H1 (cell line): ENCODE results near the gene RPS19. TPM values are rescaled to one million over a fixed set of nuclear protein-coding genes. Genes with fewer than 3 reads are reported as not detected.

Experiments used
- CTCF ChIA-PET: fragments of 300-600 bp; sonication (Branson Sonifier 250); formaldehyde crosslinking; loops from one replicate; lab custom pipeline; 2021; ENCODE audit not compliant: partially characterized antibody; lab: Charles Lee
- POLR2A ChIA-PET: fragments of 300-600 bp; sonication (Branson Sonifier 250); formaldehyde crosslinking; loops from one replicate; lab custom pipeline; 2021; ENCODE audit warnings: inconsistent platforms; ENCODE audit not compliant: partially characterized antibody; lab: Charles Lee
- DNase-seq, 2 experiments: peaks; one replicate each; pipeline versions ENCODE4 v3.0.0 to v3.0.0-alpha.2; 2010 to 2022; ENCODE audit warnings: low spot score in 2 of 2, low read depth in 1 of 2, mixed read lengths in 1 of 2
- FAIRE-seq: peaks from 2 replicates; lab custom pipeline; 2011; peaks lifted over from hg19 to GRCh38; lab: Jason Lieb, UNC
- H2AFZ ChIP-seq: 2 replicates; pipeline ENCODE4 v1.8.1; 2012; ENCODE audit warnings: low read length, inconsistent platforms
- H2AK5ac ChIP-seq: 2 replicates; pipeline ENCODE4 v1.6.1; 2013; ENCODE audit warnings: low read depth, low read length
- H2BK120ac ChIP-seq: replicated peaks from 2 replicates; pipeline ENCODE3; 2013; ENCODE audit warnings: low read depth, low read length, inconsistent platforms
- H2BK12ac ChIP-seq: 2 replicates; pipeline ENCODE4 v1.6.1; 2013; ENCODE audit warnings: low read depth, low read length
- H2BK15ac ChIP-seq: 2 replicates; pipeline ENCODE4 v1.6.1; 2013; ENCODE audit warnings: low read length
- H2BK20ac ChIP-seq: 2 replicates; pipeline ENCODE4 v1.6.1; 2013; ENCODE audit warnings: low read length
- H2BK5ac ChIP-seq: 2 replicates; pipeline ENCODE4 v1.6.1; 2013; ENCODE audit warnings: low read depth, low read length
- H3K14ac ChIP-seq: 2 replicates; pipeline ENCODE4 v1.6.1; 2013; ENCODE audit warnings: inconsistent platforms; ENCODE audit not compliant: insufficient read length
- H3K18ac ChIP-seq: 2 replicates; pipeline ENCODE4 v1.6.1; 2013; ENCODE audit warnings: low read length; ENCODE audit errors: extremely low read depth
- H3K23ac ChIP-seq: 2 replicates; pipeline ENCODE4 v1.6.1; 2013; ENCODE audit warnings: inconsistent platforms; ENCODE audit not compliant: insufficient read length
- H3K23me2 ChIP-seq: 2 replicates; pipeline ENCODE4 v1.6.1; 2013; ENCODE audit warnings: low read depth, low read length
- H3K27ac ChIP-seq: 2 replicates; pipeline ENCODE4 v1.6.1; 2011; ENCODE audit warnings: low read depth, low read length, inconsistent platforms
- H3K27me3 ChIP-seq, 4 experiments: replicated peaks in 1 of 4; 1 replicate in 1 of 4; 2 replicates in 3 of 4; pipeline versions ENCODE4 v1.6.1 to v1.8.1; 2011 to 2013; ENCODE audit warnings: low read length in 3 of 4, mild to moderate bottlenecking in 3 of 4, inconsistent platforms in 2 of 4, mixed read lengths in 2 of 4, moderate library complexity in 1 of 4; ENCODE audit not compliant: control insufficient read depth in 3 of 4, insufficient read depth in 3 of 4; ENCODE audit errors: extremely low read depth in 1 of 4
- H3K36me3 ChIP-seq, 4 experiments: 2 replicates each; pipeline versions ENCODE4 v1.6.1 to v1.8.1; 2011 to 2013; ENCODE audit warnings: mild to moderate bottlenecking in 4 of 4, low read length in 3 of 4, moderate library complexity in 2 of 4, control low read depth in 1 of 4, inconsistent platforms in 1 of 4; ENCODE audit not compliant: insufficient read depth in 4 of 4, control insufficient read depth in 2 of 4
- H3K4ac ChIP-seq: replicated peaks from 2 replicates; pipeline ENCODE3; 2013; ENCODE audit warnings: low read length, low read depth, mixed read lengths, inconsistent platforms; ENCODE audit not compliant: insufficient read length
- H3K4me1 ChIP-seq, 4 experiments: replicated peaks in 1 of 4; 1 replicate in 1 of 4; 2 replicates in 3 of 4; pipeline versions ENCODE4 v1.6.1 to v1.8.1; 2011 to 2013; ENCODE audit warnings: low read length in 3 of 4, inconsistent platforms in 2 of 4, mixed read lengths in 1 of 4; ENCODE audit not compliant: insufficient read depth in 4 of 4, control insufficient read depth in 3 of 4
- H3K4me2 ChIP-seq, 2 experiments: 2 replicates each; pipeline versions ENCODE4 v1.6.1 to v1.8.1; 2011 to 2013; ENCODE audit warnings: low read depth in 2 of 2, low read length in 2 of 2, control low read depth in 1 of 2, inconsistent platforms in 1 of 2, mild to moderate bottlenecking in 1 of 2; ENCODE audit not compliant: insufficient read depth in 1 of 2
- H3K4me3 ChIP-seq, 4 experiments: fragments of 200-600, 300-600 bp in 1 of 4; sonication (generic), shearing (Covaris generic), sonication (Bioruptor Twin) in 1 of 4; 2 replicates each; pipeline versions ENCODE4 v1.5.1 to v1.8.1; 2011 to 2016; ENCODE audit warnings: low read length in 4 of 4, low read depth in 3 of 4, control low read depth in 2 of 4, inconsistent platforms in 2 of 4, mild to moderate bottlenecking in 2 of 4, mixed read lengths in 1 of 4, moderate library complexity in 1 of 4; ENCODE audit not compliant: insufficient read depth in 2 of 4; ENCODE audit errors: extremely low read depth in 1 of 4
- H3K56ac ChIP-seq: replicated peaks from 2 replicates; pipeline ENCODE3; 2013; ENCODE audit warnings: low read depth, mild to moderate bottlenecking, mixed read lengths, low read length, inconsistent platforms; ENCODE audit not compliant: insufficient read length
- H3K79me1 ChIP-seq: 2 replicates; pipeline ENCODE4 v1.6.1; 2013; ENCODE audit warnings: low read depth, low read length, control low read depth
- H3K79me2 ChIP-seq, 2 experiments: 2 replicates each; pipeline versions ENCODE4 v1.6.1 to v1.8.1; 2012 to 2013; ENCODE audit warnings: low read length in 2 of 2, mild to moderate bottlenecking in 2 of 2, inconsistent platforms in 1 of 2; ENCODE audit not compliant: insufficient read depth in 2 of 2, control insufficient read depth in 1 of 2
- H3K9ac ChIP-seq, 4 experiments: replicated peaks in 1 of 4; 1 replicate in 1 of 4; 2 replicates in 3 of 4; pipeline versions ENCODE4 v1.6.1 to v1.8.1; 2011 to 2013; ENCODE audit warnings: low read depth in 3 of 4, low read length in 3 of 4, control low read depth in 2 of 4, mild to moderate bottlenecking in 2 of 4, moderate library complexity in 2 of 4, inconsistent platforms in 1 of 4; ENCODE audit errors: extremely low read depth in 1 of 4
- H3K9me3 ChIP-seq, 2 experiments: 2 replicates each; pipeline versions ENCODE4 v1.6.1 to v1.8.1; 2012 to 2013; ENCODE audit warnings: mild to moderate bottlenecking in 2 of 2, moderate library complexity in 2 of 2, control low read depth in 1 of 2, inconsistent platforms in 1 of 2, low read depth in 1 of 2, low read length in 1 of 2, mixed read lengths in 1 of 2; ENCODE audit not compliant: insufficient read depth in 2 of 2
- H4K20me1 ChIP-seq, 2 experiments: replicated peaks in 1 of 2; 2 replicates each; pipeline versions ENCODE3 to v1.8.1; 2011 to 2013; ENCODE audit warnings: inconsistent platforms in 2 of 2, low read length in 2 of 2, mild to moderate bottlenecking in 1 of 2; ENCODE audit not compliant: insufficient read depth in 2 of 2, control insufficient read depth in 1 of 2
- H4K5ac ChIP-seq: 2 replicates; pipeline ENCODE4 v1.6.1; 2013; ENCODE audit warnings: low read length, low read depth, mixed read lengths, inconsistent platforms; ENCODE audit not compliant: insufficient read length
- H4K8ac ChIP-seq: 2 replicates; pipeline ENCODE4 v1.8.0; 2013; ENCODE audit warnings: mild to moderate bottlenecking, moderate library complexity, low read length, inconsistent platforms; ENCODE audit not compliant: insufficient read depth; ENCODE audit errors: extremely low read depth
- H4K91ac ChIP-seq: replicated peaks from 2 replicates; pipeline ENCODE3; 2013; ENCODE audit warnings: low read length, mixed read lengths, inconsistent platforms; ENCODE audit not compliant: insufficient read length
- POLR2A ChIP-seq, 2 experiments: IDR thresholded peaks; 1 replicate in 1 of 2; 2 replicates in 1 of 2; pipeline ENCODE4 v1.6.1; 2011; ENCODE audit warnings: low read depth in 2 of 2, low read length in 2 of 2, mild to moderate bottlenecking in 2 of 2; ENCODE audit errors: control extremely low read depth in 1 of 2
- SUZ12 ChIP-seq: fragments of 200-600 bp; sonication (generic); IDR thresholded peaks from 2 replicates; pipeline ENCODE4 v1.6.1; 2012; ENCODE audit warnings: mild to moderate bottlenecking, inconsistent platforms, low read length, moderate library complexity, mixed read lengths
- ZNF274 ChIP-seq: IDR thresholded peaks from 2 replicates; pipeline ENCODE4 v1.7.0; 2012; ENCODE audit warnings: low read length, borderline replicate concordance; ENCODE audit errors: extremely low read depth
- WGBS, 2 experiments: shearing (Covaris generic) in 1 of 2; methylation state at CpG; one replicate each; pipeline versions ENCODE4 v1.1.6 to v1.1.7; 2013 to 2015; ENCODE audit warnings: low lambda C conversion rate in 2 of 2, mixed read lengths in 2 of 2, inconsistent platforms in 1 of 2, low coverage in 1 of 2, missing lambda C conversion rate in 1 of 2; ENCODE audit not compliant: insufficient replicate concordance in 2 of 2, insufficient coverage in 1 of 2, insufficient read length in 1 of 2; ENCODE audit errors: extremely low coverage in 1 of 2, missing lambda C conversion rate in 1 of 2; 5-methylcytosine and 5-hydroxymethylcytosine counted together
- polyA plus RNA-seq, 7 experiments: library from polyadenylated mRNA; depleted of rRNA in 3 of 7; stranded (reverse) in 5 of 7; unstranded in 2 of 7; fragments of >200 nt in 5 of 7; fragments of 200-250 nt in 2 of 7; gene quantifications; 1 replicate in 5 of 7; 2 replicates in 1 of 7; 4 replicates in 1 of 7; pipeline versions ENCODE4 v1.2.1 to v1.2.3, GENCODE V29; 2011 to 2013; ENCODE audit warnings: missing spikeins in 2 of 7, mixed read lengths in 2 of 7
- total RNA-seq: library from RNA; stranded (reverse); fragmentation: NEBNext Ultra II Directional; extraction: Animal tissue kit (Norgen Biotek cat#: 25700); gene quantifications from 2 replicates; pipeline ENCODE4 v1.2.1, GENCODE V29; 2021

Gene RPS19
- total and polyA plus RNA-seq, 2 of the 8 experiments (the other 6 are each of a cell fraction or from before 2014, with no cell fraction given) = 2,817 to 5,751 TPM

DNA sequence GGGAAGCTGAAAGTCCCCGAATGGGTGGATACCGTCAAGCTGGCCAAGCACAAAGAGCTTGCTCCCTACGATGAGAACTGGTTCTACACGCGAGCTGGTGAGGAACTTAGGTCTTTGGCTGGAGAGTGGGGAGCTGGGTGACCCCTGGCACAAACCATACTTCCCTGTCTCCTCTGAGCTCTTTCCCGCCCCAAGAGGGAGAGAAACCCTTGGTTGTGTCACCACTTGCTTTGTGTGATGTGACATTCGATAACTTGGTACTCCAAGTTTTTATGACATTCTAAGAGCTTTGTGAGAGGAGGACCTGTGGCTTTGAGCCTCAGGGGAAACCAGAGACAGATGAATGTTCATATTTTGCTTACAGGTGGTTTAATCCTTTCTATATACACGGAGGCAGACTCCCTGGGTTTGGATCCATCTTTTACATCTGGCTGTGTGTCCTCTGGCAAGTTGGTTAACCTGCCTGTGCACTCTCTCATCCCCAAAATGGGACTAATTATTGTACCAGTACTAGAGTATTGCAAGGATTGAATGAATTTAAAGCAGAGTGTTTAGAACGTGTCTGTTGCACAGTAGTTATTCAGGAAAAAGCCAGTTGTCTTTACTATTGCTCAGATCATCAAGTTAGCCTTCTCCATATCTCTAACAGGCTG is 1.2 kb downstream of the RPS19 start:
- Histone ChIP-seq H3K18ac (peak overlapping the region; percentile 92; the same call in 1 of the 2 replicates), H4K5ac (peak overlapping the region; percentile 38), H2BK120ac (no peak overlapping the region), H2AFZ (no peak overlapping the region), H3K27me3 (no peaks in the 10 kb centered on the region), H3K4me1 (peaks cover 3 to 27% (median 14%) of the 10 kb centered on the region in 4 experiments), H2AK5ac (peak overlapping the region; percentile 78; the same call in 1 of the 2 replicates), H4K8ac (no peak overlapping the region), H3K9ac (peak overlapping the region; percentile 98 to 100 (median 99)), H3K56ac (peak overlapping the region; percentile 93), H3K4ac (peak overlapping the region; percentile 27), H3K79me1 (peaks cover 20% of the 10 kb centered on the region), H3K4me3 (peak overlapping the region; percentile 81 to 99 (median 96)), H2BK5ac (peak overlapping the region; percentile 98), H3K14ac (no peak overlapping the region), H2BK15ac (no peak overlapping the region), H3K79me2 (peaks cover 22 to 58% of the 10 kb centered on the region in 2 experiments), H4K20me1 (peaks cover 22 to 26% of the 10 kb centered on the region in 2 experiments), H3K23me2 (peaks cover 6% of the 10 kb centered on the region), H3K23ac (no peak overlapping the region), H3K4me2 (peak overlapping the region; percentile 92 to 97), H2BK12ac (no peak overlapping the region), H3K36me3 (peaks cover 47 to 54% (median 51%) of the 10 kb centered on the region in 4 experiments), H4K91ac (no peak overlapping the region), H3K27ac (peak overlapping the region; percentile 95), H3K9me3 (no peaks in the 10 kb centered on the region), H2BK20ac (no peak overlapping the region)
- POLR2A ChIA-PET = interaction anchor here (0.6 to 7.9 kb wide), 33 partner anchors 10 to 1613 kb away, joined by 3 to 200 read pairs (median 4); partner anchors contain the start of genes ARHGEF1, B3GNT8, CD79A and DMAC2
- CTCF ChIA-PET = interaction anchor here (2.0 to 2.2 kb wide), 2 partner anchors 12 to 89 kb away, joined by 5 to 12 read pairs; no protein-coding TSS in a partner anchor
- FAIRE-seq (no peak), DNase-seq (no peak)
- TF ChIP-seq ZNF274 (no peak), SUZ12 (no peak), POLR2A (IDR thresholded peaks at IDR 0.05; ENCODE audit: control extremely low read depth in 1 of 2, low read depth in 2 of 2, low read length in 2 of 2) (peak; percentile 11 to 49; a peak in 2 of 3 replicates)
- WGBS, 2 experiments = 68% methylated on average over 9 of the region's 9 CpGs; no CpG with 5 or more reads in 1 of the 2 experiments
